ENCODE measurements around the gene TRIM33. TPM values are rescaled to one million over a fixed set of nuclear protein-coding genes. Genes with fewer than 3 reads are reported as not detected.

The TRIM33 gene
- total RNA-seq, 1 experiment from 2014 or later = 53.8 TPM

GRCh38 chr1:114524944-114525343, 13.9 kb upstream of the TRIM33 start:
- Mint-ChIP-seq H3K4me3 (no peak overlapping the region), H3K27ac (peak overlapping the region in 2 of 3 experiments; percentile 2 to 56; a peak in 3 of 7 replicates), H3K36me3 (ENCODE audit: insufficient read depth in 1 of 3, low read depth in 3 of 3) (no peaks in the 10 kb centered on the region), H3K4me1 (peaks cover 2 to 4% of the 10 kb centered on the region in 2 experiments; a peak in 2 of 4 replicates), H3K9me3 (no peaks in the 10 kb centered on the region), H3K27me3 (ENCODE audit: low read depth) (no peaks in the 10 kb centered on the region)
- no peak overlapping the region for H2BK5ac ChIP-seq (ENCODE audit: insufficient read length, low read length)
- no peak for TF ChIP-seq CTCF (conservative IDR thresholded peaks at IDR 0.05)
- no peaks in the 10 kb centered on the region for H3K79me1 ChIP-seq (ENCODE audit: insufficient read depth, low read depth, low read length, poor library complexity, severe bottlenecking)
- H4K5ac ChIP-seq (ENCODE audit: insufficient read length, low read depth, low read length) = peak overlapping the region; percentile 92
- no peak overlapping the region for H3K4me2 ChIP-seq (ENCODE audit: insufficient read depth, insufficient read length, low read length)
- no peak overlapping the region for H3K4ac ChIP-seq (ENCODE audit: low read depth, low read length)
- H3T11ph ChIP-seq (ENCODE audit: low read length) = no peak overlapping the region
- no peak overlapping the region for H2BK20ac ChIP-seq (ENCODE audit: low read depth, low read length, poor library complexity, severe bottlenecking)
- H3K14ac ChIP-seq (ENCODE audit: insufficient read depth, low read length) = no peak overlapping the region
- H3K23ac ChIP-seq (ENCODE audit: insufficient read length, low read depth, low read length) = no peak overlapping the region
- no peak overlapping the region for H2BK12ac ChIP-seq (ENCODE audit: insufficient read length, low read depth, low read length)
- no peak overlapping the region for H2AK5ac ChIP-seq (ENCODE audit: insufficient read length, low read length)
- no peak overlapping the region for H2BK120ac ChIP-seq (ENCODE audit: low read depth, low read length, poor library complexity, severe bottlenecking)
- H3K4me1 ChIP-seq (ENCODE audit: insufficient read depth, low read length) = no peaks in the 10 kb centered on the region
- H3K79me2 ChIP-seq (ENCODE audit: insufficient read depth, low read length) = no peaks in the 10 kb centered on the region
- H2BK15ac ChIP-seq (ENCODE audit: low read depth, low read length) = no peak overlapping the region
- H3K27ac ChIP-seq (ENCODE audit: insufficient read length, low read depth, low read length) = no peak overlapping the region
- H3K27me3 ChIP-seq (ENCODE audit: insufficient read depth, low read length) = no peaks in the 10 kb centered on the region
- no peak overlapping the region for H3K56ac ChIP-seq (ENCODE audit: insufficient read length, low read depth, low read length)
- no peak for DNase-seq
- H3K9me3 ChIP-seq (ENCODE audit: control insufficient read depth, low read depth, low read length) = no peaks in the 10 kb centered on the region
- H4K91ac ChIP-seq (ENCODE audit: insufficient read length, low read depth, low read length) = no peak overlapping the region
- H4K8ac ChIP-seq (replicated peaks; ENCODE audit: insufficient read length, low read depth, low read length) = no peak overlapping the region
- H3K9ac ChIP-seq (ENCODE audit: extremely low read depth, insufficient read length, low read length) = no peak overlapping the region
- H4K20me1 ChIP-seq (ENCODE audit: control insufficient read depth, insufficient read depth, insufficient read length) = no peaks in the 10 kb centered on the region
- H3K18ac ChIP-seq (ENCODE audit: insufficient read length, low read depth, low read length) = no peak overlapping the region
- peak overlapping the region; percentile 100 for H2AFZ ChIP-seq (ENCODE audit: low read length)
- peaks cover 3% of the 10 kb centered on the region for H3K23me2 ChIP-seq (ENCODE audit: insufficient read length, low read depth, low read length, poor library complexity, severe bottlenecking)

All from H9 (cell line).